A673 (cell line): ENCODE data around the gene LATS2. TPM values are rescaled to one million over a fixed set of nuclear protein-coding genes. Genes with fewer than 3 reads are reported as not detected.
"Not testable (repeated sequence)": the region's sequence is repeated elsewhere in the genome, so short reads cannot be mapped to it uniquely, and the experiment has no call there.

ENCODE experiments used
- BruUV-seq: library from RNA; stranded (reverse); fragments of 400-500 nt; replicated peaks from 2 replicates; lab custom pipeline; 2021; lab: Mats Ljungman, UMichigan
- CTCF ChIA-PET: fragments of 300-600 bp; sonication (Branson Sonifier 250); formaldehyde crosslinking; loops from one replicate; lab custom pipeline; 2022; ENCODE audit warnings: antibody characterized with exemption; lab: Charles Lee
- POLR2A ChIA-PET: fragments of 300-600 bp; sonication (Branson Sonifier 250); formaldehyde crosslinking; loops from one replicate; lab custom pipeline; 2022; ENCODE audit warnings: antibody characterized with exemption; ENCODE audit not compliant: low non-redundant PET; lab: Charles Lee
- DNase-seq: peaks from one replicate; pipeline ENCODE4 v3.0.0-alpha.2; 2015; ENCODE audit warnings: low spot score
- H3K27ac ChIP-seq: fragments of 200-600 bp; sonication (generic); 2 replicates; pipeline ENCODE4 v1.5.1; 2016; ENCODE audit warnings: mixed run types, low read depth, mild to moderate bottlenecking, mixed read lengths, antibody characterized with exemption, low read length; ENCODE audit not compliant: poor library complexity, severe bottlenecking
- H3K27me3 ChIP-seq: fragments of 200-600 bp; sonication (generic); replicated peaks from 2 replicates; pipeline ENCODE4 v1.6.1; 2017; ENCODE audit warnings: mixed run types, low read depth, mild to moderate bottlenecking, mixed read lengths, antibody characterized with exemption, low read length; ENCODE audit not compliant: insufficient read depth, poor library complexity
- H3K36me3 ChIP-seq: fragments of 200-600 bp; sonication (generic); 2 replicates; pipeline ENCODE4 v1.6.1; 2016; ENCODE audit warnings: mixed run types, mild to moderate bottlenecking, mixed read lengths, antibody characterized with exemption, low read length; ENCODE audit not compliant: insufficient read depth, poor library complexity, severe bottlenecking
- H3K4me1 ChIP-seq: fragments of 200-600 bp; sonication (generic); 2 replicates; pipeline ENCODE4 v1.6.1; 2017; ENCODE audit warnings: mixed run types, mild to moderate bottlenecking, mixed read lengths, antibody characterized with exemption, low read length; ENCODE audit not compliant: insufficient read depth, poor library complexity, severe bottlenecking
- H3K4me3 ChIP-seq: fragments of 200-600 bp; sonication (generic); 2 replicates; pipeline ENCODE4 v1.5.1; 2016; ENCODE audit warnings: low read depth, mixed run types, mild to moderate bottlenecking, mixed read lengths, low read length; ENCODE audit not compliant: poor library complexity, severe bottlenecking
- H3K9me3 ChIP-seq: fragments of 200-600 bp; sonication (generic); 2 replicates; pipeline ENCODE4 v1.6.1; 2016; ENCODE audit warnings: mixed run types, low read depth, mild to moderate bottlenecking, mixed read lengths, antibody characterized with exemption, low read length; ENCODE audit not compliant: poor library complexity, severe bottlenecking
- EZH2 ChIP-seq: fragments of 200-600 bp; sonication (generic); IDR thresholded peaks from 2 replicates; pipeline ENCODE4 v1.6.1; 2017; ENCODE audit warnings: borderline replicate concordance, low read depth, mild to moderate bottlenecking, mixed read lengths, antibody characterized with exemption, low read length; ENCODE audit not compliant: poor library complexity, severe bottlenecking
- intact Hi-C: fragments of 100-400 bp; cut with micrococcal nuclease; formaldehyde crosslinking; loops from one replicate; pipeline ENCODE4 v1.10.0; 2022; ENCODE audit not compliant: unreplicated experiment
- total RNA-seq: library from RNA; stranded (reverse); gene quantifications from 2 replicates; pipeline ENCODE4 v1.2.3, GENCODE V29; 2021
- TF ChIP-seq, protein P1 (sequence below): fragments of 300-800, 200-600 bp; sonication (generic); conservative IDR thresholded peaks from 2 replicates; pipeline ENCODE4 v1.5.1; 2017; ENCODE audit warnings: low read depth, mild to moderate bottlenecking, antibody characterized with exemption, low read length, moderate library complexity, mixed read lengths

Gene LATS2
- total RNA-seq, 1 experiment from 2014 or later, result 13.1 TPM

DNA sequence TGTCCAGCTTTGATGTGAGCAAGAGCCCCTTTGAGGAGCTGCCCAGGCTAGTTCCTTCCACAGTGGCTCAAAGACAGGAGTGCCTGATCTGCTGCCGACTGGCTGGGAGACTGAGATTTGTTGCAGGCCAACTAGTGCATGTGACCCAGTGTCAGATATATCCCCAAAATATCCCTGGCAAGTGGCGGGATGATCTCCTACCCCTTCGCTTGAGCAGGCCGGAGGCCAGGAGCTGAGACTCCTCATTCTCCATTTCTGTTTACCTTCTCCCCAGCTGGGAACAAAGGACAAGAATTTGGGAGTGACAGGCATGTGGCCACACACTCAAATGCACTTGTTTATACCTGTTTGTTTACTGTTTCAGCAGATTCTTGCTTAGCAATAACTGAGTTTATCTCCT is 121.7 kb downstream of the LATS2 start:
- intact Hi-C loops, result loop anchor here (5.0 kb wide), 2 partner anchors 123 to 538 kb away; partner anchors contain the start of gene LATS2
- Histone ChIP-seq H3K27me3 (no peaks in the 10 kb centered on the region), H3K27ac (no peak overlapping the region), H3K4me3 (no peak overlapping the region), H3K36me3 (no peaks in the 10 kb centered on the region), H3K4me1 (peaks cover 6% of the 10 kb centered on the region), H3K9me3 (no peaks in the 10 kb centered on the region)
- POLR2A ChIA-PET, result no interaction called here
- CTCF ChIA-PET, result no interaction called here
- no peak for DNase-seq
- BruUV-seq, result no TSS peak
- no peak for TF ChIP-seq EZH2
- TF ChIP-seq, protein P1, sequence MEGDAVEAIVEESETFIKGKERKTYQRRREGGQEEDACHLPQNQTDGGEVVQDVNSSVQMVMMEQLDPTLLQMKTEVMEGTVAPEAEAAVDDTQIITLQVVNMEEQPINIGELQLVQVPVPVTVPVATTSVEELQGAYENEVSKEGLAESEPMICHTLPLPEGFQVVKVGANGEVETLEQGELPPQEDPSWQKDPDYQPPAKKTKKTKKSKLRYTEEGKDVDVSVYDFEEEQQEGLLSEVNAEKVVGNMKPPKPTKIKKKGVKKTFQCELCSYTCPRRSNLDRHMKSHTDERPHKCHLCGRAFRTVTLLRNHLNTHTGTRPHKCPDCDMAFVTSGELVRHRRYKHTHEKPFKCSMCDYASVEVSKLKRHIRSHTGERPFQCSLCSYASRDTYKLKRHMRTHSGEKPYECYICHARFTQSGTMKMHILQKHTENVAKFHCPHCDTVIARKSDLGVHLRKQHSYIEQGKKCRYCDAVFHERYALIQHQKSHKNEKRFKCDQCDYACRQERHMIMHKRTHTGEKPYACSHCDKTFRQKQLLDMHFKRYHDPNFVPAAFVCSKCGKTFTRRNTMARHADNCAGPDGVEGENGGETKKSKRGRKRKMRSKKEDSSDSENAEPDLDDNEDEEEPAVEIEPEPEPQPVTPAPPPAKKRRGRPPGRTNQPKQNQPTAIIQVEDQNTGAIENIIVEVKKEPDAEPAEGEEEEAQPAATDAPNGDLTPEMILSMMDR, result no peak

DNA sequence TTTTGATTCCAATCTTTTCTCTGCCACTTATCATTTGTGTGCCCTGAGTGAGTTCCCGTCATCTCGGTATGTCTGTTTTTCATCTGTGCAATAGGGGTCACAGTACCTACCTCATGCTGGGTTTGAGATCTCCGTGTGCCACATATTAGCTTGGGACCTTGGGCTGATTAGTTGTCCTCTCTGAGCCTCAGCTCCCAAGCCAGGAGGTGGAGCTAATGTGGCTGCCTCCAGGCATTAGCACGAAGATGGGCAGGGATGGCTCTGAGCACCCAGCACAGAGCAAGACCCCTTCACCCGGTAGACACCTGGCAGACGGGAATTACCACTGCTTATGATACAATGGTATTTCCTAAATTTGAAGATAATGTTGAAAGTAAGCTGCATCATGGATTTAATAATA is 123.1 kb downstream of the LATS2 start:
- ChIA-PET POLR2A (no interaction called here), CTCF (no interaction called here)
- no peaks in the 10 kb centered on the region for H3K36me3 ChIP-seq
- H3K9me3 ChIP-seq, result no peaks in the 10 kb centered on the region
- intact Hi-C loops, result no loop called here
- DNase-seq, result no peak
- BruUV-seq, result no TSS peak
- peaks cover 6% of the 10 kb centered on the region for H3K4me1 ChIP-seq
- no peaks in the 10 kb centered on the region for H3K27me3 ChIP-seq
- no peak overlapping the region for H3K4me3 ChIP-seq
- no peak overlapping the region for H3K27ac ChIP-seq
- TF ChIP-seq, protein P1, result no peak
- no peak for TF ChIP-seq EZH2

DNA sequence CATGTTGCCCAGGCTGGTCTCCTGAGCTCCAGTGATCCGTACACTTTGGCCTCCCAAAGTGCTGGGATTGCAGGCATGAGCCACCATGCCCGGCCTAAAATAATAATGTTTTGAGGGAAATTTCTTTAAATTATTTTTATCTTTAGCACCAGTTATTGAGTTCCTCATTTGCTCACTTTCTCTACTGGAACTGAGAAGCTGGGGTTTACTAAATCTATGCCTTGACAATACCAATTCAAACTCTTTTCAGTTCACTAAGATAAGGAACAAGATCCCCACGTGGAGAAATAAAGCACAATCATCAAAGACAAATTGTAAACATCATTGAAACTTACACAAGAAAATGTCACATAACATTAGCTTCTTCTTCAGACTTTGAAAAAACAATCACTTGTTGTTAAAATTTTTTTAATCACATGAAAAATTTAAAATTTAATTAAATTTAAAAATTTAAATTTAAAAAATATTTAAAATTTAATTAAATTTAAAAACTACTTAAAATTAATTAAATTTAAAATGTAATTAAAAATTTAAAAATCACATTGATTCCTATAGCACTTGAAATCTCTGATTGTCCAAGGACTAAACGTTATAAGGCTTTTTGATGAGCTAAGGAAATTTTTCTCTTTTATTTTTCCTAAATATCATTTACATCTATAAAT is 133.7 kb downstream of the LATS2 start:
- CTCF ChIA-PET, result no interaction called here

DNA sequence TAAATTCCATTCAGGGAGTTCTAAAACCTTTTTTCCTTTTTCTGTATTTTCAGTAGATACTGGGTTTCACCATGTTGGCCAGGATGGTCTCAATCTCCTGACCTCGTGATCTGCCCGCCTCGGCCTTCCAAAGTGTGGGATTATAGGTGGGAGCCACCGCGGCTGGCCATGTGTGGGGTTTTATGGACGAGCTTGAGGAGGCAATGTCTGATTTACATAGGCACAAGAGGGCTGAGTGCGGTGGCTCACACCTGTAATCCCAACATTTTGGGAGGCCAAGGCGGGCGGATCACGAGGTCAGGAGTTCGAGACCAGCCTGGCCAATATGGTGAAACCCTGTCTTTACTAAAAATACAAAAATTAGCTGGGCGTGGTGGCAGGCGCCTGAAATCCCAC is 136.0 kb downstream of the LATS2 start:
- H3K27me3 ChIP-seq, H3K27ac ChIP-seq, DNase-seq, H3K4me1 ChIP-seq, H3K9me3 ChIP-seq, BruUV-seq, H3K36me3 ChIP-seq, H3K4me3 ChIP-seq: not testable (repeated sequence)
- ChIA-PET CTCF (interaction anchor here (0.9 to 1.5 kb wide), 6 partner anchors 9 to 432 kb away, joined by 3 to 14 read pairs (median 4); no protein-coding TSS in a partner anchor), POLR2A (interaction anchor here (0.7 kb wide), 2 partner anchors 56 to 750 kb away, joined by 3 to 6 read pairs; no protein-coding TSS in a partner anchor)
- intact Hi-C loops, result loop anchor here (1.0 to 10.0 kb wide), 4 partner anchors 101 to 741 kb away; no protein-coding TSS in a partner anchor

More for the DNA sequence above, 133.7 kb downstream of the LATS2 start:
- Histone ChIP-seq H3K4me1 (no peaks in the 10 kb centered on the region), H3K27me3 (no peaks in the 10 kb centered on the region), H3K9me3 (no peaks in the 10 kb centered on the region), H3K4me3 (no peak overlapping the region), H3K36me3 (no peaks in the 10 kb centered on the region), H3K27ac (no peak overlapping the region)
- no peak for DNase-seq
- intact Hi-C loops, result loop anchor here (10.0 kb wide), 2 partner anchors 103 to 743 kb away; no protein-coding TSS in a partner anchor
- POLR2A ChIA-PET, result no interaction called here
- BruUV-seq, result no TSS peak
- TF ChIP-seq, protein P1, result no peak
- no peak for TF ChIP-seq EZH2
